Lung (tissue), 12 donors: ENCODE data around the gene CRK. TPM values are rescaled to one million over a fixed set of nuclear protein-coding genes. Genes with fewer than 3 reads are reported as not detected.

Experiments used
- ATAC-seq: fragments of 200-7000 bp; cut with Tn5 transposase; one replicate; pipeline ENCODE4 v1.9.1; 2020; ENCODE audit warnings: moderate number of reproducible peaks; ENCODE audit not compliant: insufficient read depth, low FRiP score
- DNase-seq, 3 donors: peaks; one replicate each; pipeline ENCODE4 v3.0.0-alpha.2; 2013 to 2017
- H3K27ac ChIP-seq, 2 donors: one replicate each; pipeline ENCODE4 v1.5.1; 2013; ENCODE audit warnings: mild to moderate bottlenecking in 2 of 2, moderate library complexity in 2 of 2, control low read depth in 1 of 2, inconsistent platforms in 1 of 2, low read depth in 1 of 2, low read length in 1 of 2
- H3K27me3 ChIP-seq, 3 donors: one replicate each; pipeline ENCODE4 v1.5.1; 2013; ENCODE audit warnings: low read length in 2 of 3; ENCODE audit not compliant: control insufficient read depth in 3 of 3, insufficient read depth in 3 of 3
- H3K36me3 ChIP-seq, 4 donors: one replicate each; pipeline ENCODE4 v1.5.1; 2013; ENCODE audit warnings: low read length in 4 of 4, mild to moderate bottlenecking in 1 of 4, moderate library complexity in 1 of 4; ENCODE audit not compliant: control insufficient read depth in 4 of 4, insufficient read depth in 4 of 4
- H3K4me1 ChIP-seq, 5 donors: one replicate each; pipeline ENCODE4 v1.5.1; 2013; ENCODE audit warnings: low read length in 5 of 5, mild to moderate bottlenecking in 2 of 5, moderate library complexity in 1 of 5; ENCODE audit not compliant: control insufficient read depth in 5 of 5, insufficient read depth in 5 of 5
- H3K4me3 ChIP-seq: one replicate; pipeline ENCODE4 v1.5.1; 2013; ENCODE audit warnings: mild to moderate bottlenecking, control low read depth, moderate library complexity
- H3K9ac ChIP-seq, 2 donors: one replicate each; pipeline ENCODE4 v1.5.1; 2013; ENCODE audit warnings: low read length in 2 of 2, control low read depth in 1 of 2; ENCODE audit not compliant: insufficient read depth in 1 of 2
- H3K9me3 ChIP-seq, 4 donors: one replicate each; pipeline ENCODE4 v1.5.1; 2013; ENCODE audit warnings: low read length in 3 of 4, mild to moderate bottlenecking in 1 of 4, moderate library complexity in 1 of 4; ENCODE audit not compliant: control insufficient read depth in 4 of 4, insufficient read depth in 3 of 4
- CTCF ChIP-seq: IDR thresholded peaks from 2 replicates; pipeline ENCODE4 v1.5.1; 2012; ENCODE audit warnings: mild to moderate bottlenecking; ENCODE audit errors: control extremely low read depth, extremely low read depth
- WGBS, 2 donors: extraction: QIAGEN DNeasy Blood & Tissue Kit; methylation state at CpG; one replicate each; pipeline ENCODE4 v1.1.7; 2013; 5-methylcytosine and 5-hydroxymethylcytosine counted together
- polyA plus RNA-seq, 2 donors: library from polyadenylated mRNA; stranded (reverse); fragments of 200-250 nt; gene quantifications; one replicate each; pipeline ENCODE4 v1.2.1, GENCODE V29; 2013
- total RNA-seq, 2 donors: library from RNA; depleted of rRNA in 1 of 2; stranded (reverse); fragments of >200 nt in 1 of 2; gene quantifications; one replicate each; pipeline ENCODE4 v1.2.1, GENCODE V29; 2014 to 2021
- donor health status: control.
- donor health status: control.
- donor health status: Bipolar disorder and iron deficiency.
- donor health status: healthy.
- donor health status: DM: yes; HTN: yes; CAD: no.

The CRK gene
- total and polyA plus RNA-seq, 4 donors: 29.3 to 67.5 (median 49.5) TPM

GRCh38 chr17:1491443-1492248 is 35.6 kb upstream of the CRK start:
- Histone ChIP-seq H3K27me3 (no peaks in the 10 kb centered on the region), H3K4me1 (peaks cover 4 to 45% (median 14%) of the 10 kb centered on the region in 5 donors), H3K9ac (peak overlapping the region in 1 of 2 donors; percentile 16), H3K4me3 (peak overlapping the region; percentile 54), H3K9me3 (no peaks in the 10 kb centered on the region), H3K27ac (peak overlapping the region; percentile 90 to 92), H3K36me3 (peaks cover 0 to 23% (median 2%) of the 10 kb centered on the region in 4 donors)
- ATAC-seq: peak; percentile 42
- WGBS, 2 donors: 1 to 4% methylated on average over 43 to 94 of the region's 94 CpGs
- DNase-seq: peak in 2 of 3 donors; percentile 52 to 67
- no peak for TF ChIP-seq CTCF

DNA sequence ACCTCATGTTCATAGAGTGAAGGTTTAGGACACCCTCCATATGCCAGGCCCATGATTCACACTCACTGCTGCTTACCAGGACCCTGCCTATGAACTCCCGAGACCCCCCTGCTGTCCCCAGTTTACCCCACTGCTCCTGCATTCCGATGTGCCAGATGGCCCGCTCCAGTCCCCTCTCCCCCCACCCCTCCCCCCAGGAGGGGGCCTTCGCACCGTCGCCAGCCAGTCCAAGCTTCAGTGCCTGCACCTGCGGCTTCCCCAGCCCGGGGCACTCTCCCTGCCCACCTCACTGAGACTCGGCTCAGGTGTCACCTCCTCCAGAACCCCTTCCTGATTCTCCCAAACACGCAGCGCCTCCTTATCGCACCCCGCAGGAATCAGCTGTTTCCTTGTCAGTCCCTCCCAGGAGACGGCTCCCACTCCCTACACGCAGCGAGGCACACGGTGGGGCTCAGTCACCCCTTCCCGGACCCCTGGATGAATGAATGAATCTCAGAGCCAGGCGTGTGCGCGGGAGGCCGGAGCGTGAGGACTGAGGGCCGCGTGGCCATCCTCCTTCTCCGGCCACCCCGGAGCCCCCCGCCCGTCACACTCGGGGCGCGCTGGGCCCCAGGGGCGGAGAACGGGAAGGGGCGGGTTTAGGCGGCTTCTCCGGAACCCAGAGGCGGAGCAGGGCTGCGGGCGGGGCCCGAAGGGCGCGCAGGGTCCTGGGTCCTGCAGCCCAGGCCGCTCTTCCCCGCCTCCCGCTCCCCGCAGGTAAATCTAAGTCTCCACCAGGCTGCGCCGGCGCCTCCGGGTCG is 34.8 kb upstream of the CRK start:
- peaks cover 0 to 15% (median 0%) of the 10 kb centered on the region in 4 donors for H3K36me3 ChIP-seq
- H3K4me3 ChIP-seq: peak overlapping the region; percentile 29
- ATAC-seq (no peak), DNase-seq (peak in 2 of 3 donors; percentile 64 to 75)
- H3K27me3 ChIP-seq: no peaks in the 10 kb centered on the region
- 1% methylated on average over 31 to 52 of the region's 52 CpGs for WGBS, 2 donors
- no peak for TF ChIP-seq CTCF
- peak overlapping the region in 1 of 2 donors; percentile 38 for H3K9ac ChIP-seq
- H3K4me1 ChIP-seq: peaks cover 4 to 40% (median 12%) of the 10 kb centered on the region in 5 donors
- H3K27ac ChIP-seq: peak overlapping the region; percentile 71 to 92
- H3K9me3 ChIP-seq: no peaks in the 10 kb centered on the region

DNA sequence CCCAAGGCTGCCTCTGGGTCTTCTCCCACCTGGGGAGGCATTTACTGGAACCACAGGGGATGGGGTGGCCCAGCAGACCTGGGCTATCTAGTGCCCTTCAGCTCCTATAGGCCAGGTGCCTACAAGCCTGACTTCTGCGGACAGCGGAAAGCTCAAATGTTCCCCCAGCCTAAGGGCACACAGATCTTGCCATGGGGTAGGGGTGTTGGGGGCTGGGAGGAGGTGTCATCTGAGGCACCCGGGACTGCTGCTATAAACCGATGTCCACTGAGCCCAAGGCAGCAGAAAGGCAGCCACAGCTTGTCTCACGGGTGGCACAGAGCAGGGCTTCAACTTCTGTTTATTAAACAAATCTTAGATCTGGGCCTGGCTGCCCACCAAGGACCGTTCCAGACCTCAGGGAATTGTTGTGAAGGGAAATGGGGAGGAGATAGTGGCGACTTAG is 32.8 kb upstream of the CRK start:
- Histone ChIP-seq H3K9me3 (no peaks in the 10 kb centered on the region), H3K4me3 (peak overlapping the region; percentile 21), H3K27me3 (no peaks in the 10 kb centered on the region), H3K36me3 (no peaks in the 10 kb centered on the region), H3K9ac (peak overlapping the region in 1 of 2 donors; percentile 65), H3K4me1 (peaks cover 3 to 34% (median 9%) of the 10 kb centered on the region in 5 donors), H3K27ac (peak overlapping the region; percentile 92 to 94)
- TF ChIP-seq CTCF: no peak
- DNase-seq: peak in 1 of 3 donors; percentile 22
- no peak for ATAC-seq
- WGBS, 2 donors: 62 to 82% methylated on average over 7 of the region's 7 CpGs
